ENCODE results near the gene SCGN.

GRCh38 chr6:25699649-25700048, 47.6 kb downstream of the SCGN start:
- no peak for TF ChIP-seq ESRRA (IDR thresholded peaks at IDR 0.05; ENCODE audit: borderline replicate concordance, low read depth)
- TF ChIP-seq DNMT1 (IDR thresholded peaks at IDR 0.05) = no peak
- TF ChIP-seq POLR2AphosphoS5 (IDR thresholded peaks at IDR 0.05; ENCODE audit: control insufficient read depth, insufficient read depth, low read depth, low read length) = no peak
- TF ChIP-seq GATA2 (CRISPR knock-in tag; IDR thresholded peaks at IDR 0.05) = no peak
- TF ChIP-seq EHMT2 (IDR thresholded peaks at IDR 0.05) = no peak
- no peak for TF ChIP-seq RCOR1 (IDR thresholded peaks at IDR 0.05; ENCODE audit: borderline replicate concordance in 1 of 2, low read depth in 2 of 2, low read length in 2 of 2)
- no peak for TF ChIP-seq HDAC3 (IDR thresholded peaks at IDR 0.05; ENCODE audit: borderline replicate concordance, partially characterized antibody)

All from K562 (cell line).